DMS153 treated with DMSO at 0.1 percent for 48 hours (cell line): ENCODE data around the gene BRD4.

Source experiments
- DNase-seq: peaks from one replicate; lab custom pipeline; 2025; ENCODE audit not compliant: unreplicated experiment; lab: John Stamatoyannopoulos, UW

Gene BRD4

GRCh38 chr19:15197275-15197941, 134.9 kb downstream of the BRD4 start:
- no peak for DNase-seq

GRCh38 chr19:15196360-15197005, 135.9 kb downstream of the BRD4 start:
- DNase-seq = no peak

- DNase-seq = peak; percentile 83
Observed at GRCh38 chr19:15195371-15196334, 136.7 kb downstream of the BRD4 start.

DNA sequence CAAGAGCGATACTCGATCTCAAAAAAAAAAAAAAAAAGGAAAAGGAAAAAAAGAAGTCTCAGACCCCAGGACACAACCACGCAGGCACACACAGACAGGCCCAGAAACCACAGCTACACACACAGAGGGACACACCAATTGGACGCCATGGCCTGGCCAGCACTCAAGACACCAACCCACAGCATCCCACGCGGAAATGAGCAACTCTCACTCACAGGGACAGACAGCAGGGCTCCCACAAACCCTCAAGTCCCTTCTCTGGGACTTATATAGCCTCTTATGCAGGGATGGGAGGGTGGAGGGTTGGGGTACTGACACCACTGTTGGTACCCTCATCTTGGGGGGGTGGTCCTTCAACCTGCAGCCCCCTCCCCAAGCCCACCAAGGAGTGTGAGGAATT, 137.4 kb downstream of the BRD4 start:
- DNase-seq = no peak

- no peak for DNase-seq
Observed at GRCh38 chr19:15191982-15192381, 140.4 kb downstream of the BRD4 start.

- no peak for DNase-seq
Observed at GRCh38 chr19:15191514-15191913, 140.8 kb downstream of the BRD4 start.

DNA sequence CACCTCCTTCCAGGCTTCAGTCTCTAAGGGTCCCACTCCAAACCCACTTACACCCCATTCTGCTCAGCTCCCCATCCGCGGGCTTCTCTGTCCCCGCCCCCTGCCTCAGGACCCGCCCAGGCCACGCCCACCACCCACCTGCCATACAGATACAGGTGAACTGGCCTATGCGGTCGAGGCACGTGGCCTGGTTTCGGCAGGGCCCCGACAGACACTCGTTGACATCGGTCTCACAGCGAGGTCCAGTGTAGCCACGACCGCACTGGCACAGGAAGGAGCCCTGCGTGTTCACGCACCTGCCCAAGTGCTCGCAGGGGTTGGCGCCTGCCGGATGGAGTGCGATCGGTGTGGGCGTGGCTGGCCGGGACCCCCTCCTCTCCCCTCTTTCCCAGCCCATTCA, 143.5 kb downstream of the BRD4 start:
- no peak for DNase-seq

GRCh38 chr19:15187026-15188007, 145.0 kb downstream of the BRD4 start:
- no peak for DNase-seq
